HepG2 (cell line): ENCODE results near the gene PPIL3. TPM values are rescaled to one million over a fixed set of nuclear protein-coding genes. Genes with fewer than 3 reads are reported as not detected.

Experiments
- ATAC-seq: fragments of 200-7000 bp; cut with Tn5 transposase; 3 replicates; pipeline ENCODE4 v1.9.1; 2020; ENCODE audit warnings: mild to moderate bottlenecking, moderate library complexity
- BruUV-seq: library from RNA; stranded (reverse); fragments of 400-500 nt; replicated peaks from 2 replicates; lab custom pipeline; 2021; lab: Mats Ljungman, UMichigan
- CTCF ChIA-PET: fragments of 300-600 bp; formaldehyde crosslinking; extraction: SDS; loops from one replicate; lab custom pipeline; 2021; ENCODE audit warnings: low total read pairs, inconsistent platforms, low intra/inter-chr PET ratio; lab: Yijun Ruan, JAX
- POLR2A ChIA-PET: fragments of 350-600 bp; sonication (Branson Sonifier 250); formaldehyde crosslinking; loops from one replicate; lab custom pipeline; 2020; ENCODE audit warnings: antibody characterized with exemption, inconsistent platforms; lab: Yijun Ruan, JAX
- DNase-seq: peaks from one replicate; pipeline ENCODE4 v3.0.0-alpha.2; 2015; ENCODE audit warnings: low spot score
- FAIRE-seq: peaks from 3 replicates; lab custom pipeline; 2011; peaks lifted over from hg19 to GRCh38; lab: Jason Lieb, UNC
- H2AFZ ChIP-seq: one replicate; pipeline ENCODE4 v1.6.1; 2011; ENCODE audit warnings: low read length, inconsistent platforms
- H3K27ac ChIP-seq: fragments of 300-600 bp; 3 replicates; pipeline ENCODE4 v1.8.0; 2011; ENCODE audit warnings: mixed run types, mild to moderate bottlenecking, mixed read lengths, low read length, inconsistent platforms; ENCODE audit not compliant: insufficient read depth; ENCODE audit errors: extremely low read length
- H3K27me3 ChIP-seq, 2 experiments: fragments of 200-600 bp in 1 of 2; 2 replicates in 1 of 2; 3 replicates in 1 of 2; pipeline versions ENCODE4 v1.6.0 to v1.8.0; 2011; ENCODE audit warnings: low read length in 2 of 2, mild to moderate bottlenecking in 2 of 2, moderate library complexity in 2 of 2, inconsistent platforms in 1 of 2; ENCODE audit not compliant: insufficient read depth in 2 of 2, control insufficient read depth in 1 of 2
- H3K36me3 ChIP-seq, 2 experiments: fragments of 200-600 bp in 1 of 2; replicated peaks in 1 of 2; 2 replicates in 1 of 2; 3 replicates in 1 of 2; pipeline versions ENCODE4 v1.5.1 to v1.8.0; 2011; ENCODE audit warnings: low read length in 2 of 2, inconsistent platforms in 1 of 2; ENCODE audit not compliant: insufficient read depth in 2 of 2, control insufficient read depth in 1 of 2
- H3K4me1 ChIP-seq: 2 replicates; pipeline ENCODE4 v1.5.1; 2012; ENCODE audit warnings: low read length, inconsistent platforms; ENCODE audit not compliant: insufficient read depth
- H3K4me2 ChIP-seq: 2 replicates; pipeline ENCODE4 v1.6.0; 2011; ENCODE audit warnings: low read depth, low read length, inconsistent platforms
- H3K4me3 ChIP-seq, 3 experiments: fragments of 200-600 bp in 1 of 3; sonication (generic), shearing (Covaris generic) in 1 of 3; replicated peaks in 1 of 3; 2 replicates each; pipeline ENCODE4 v1.5.1; 2011 to 2016; ENCODE audit warnings: low read length in 3 of 3, inconsistent platforms in 2 of 3, low read depth in 2 of 3, mild to moderate bottlenecking in 2 of 3, control low read depth in 1 of 3, mixed read lengths in 1 of 3; ENCODE audit not compliant: insufficient read depth in 1 of 3
- H3K79me2 ChIP-seq: one replicate; pipeline ENCODE4 v1.6.1; 2011; ENCODE audit warnings: low read length, inconsistent platforms; ENCODE audit not compliant: insufficient read depth
- H3K9ac ChIP-seq: 2 replicates; pipeline ENCODE4 v1.6.0; 2011; ENCODE audit warnings: mild to moderate bottlenecking, low read depth, low read length, inconsistent platforms; ENCODE audit not compliant: insufficient read depth
- H3K9me3 ChIP-seq: 2 replicates; pipeline ENCODE4 v1.5.1; 2012; ENCODE audit warnings: mild to moderate bottlenecking, low read length
- H4K20me1 ChIP-seq: 2 replicates; pipeline ENCODE4 v1.6.0; 2011; ENCODE audit warnings: inconsistent platforms, mild to moderate bottlenecking, low read length, moderate library complexity; ENCODE audit not compliant: insufficient read depth
- ELK4 ChIP-seq: sonication (generic); formaldehyde crosslinking; IDR thresholded peaks from 2 replicates; pipeline ENCODE4 v1.9.0; 2021; ENCODE audit warnings: missing genetic modification reagents, borderline replicate concordance
- GABPA ChIP-seq, 2 experiments: IDR thresholded peaks; 2 replicates each; pipeline ENCODE4 v1.6.1; 2011 to 2016; ENCODE audit warnings: low read depth in 2 of 2, low read length in 1 of 2, missing biosample characterization in 1 of 2, missing genetic modification characterization in 1 of 2
- HINFP ChIP-seq: sonication (generic); formaldehyde crosslinking; IDR thresholded peaks from 2 replicates; pipeline ENCODE4 v1.4.0; 2020; ENCODE audit warnings: low read depth, mild to moderate bottlenecking, missing genetic modification reagents
- HNF4A ChIP-seq: sonication (generic); formaldehyde crosslinking; IDR thresholded peaks from 2 replicates; pipeline ENCODE4 v1.4.0; 2020; ENCODE audit warnings: missing genetic modification reagents
- JUNB ChIP-seq: sonication (generic); formaldehyde crosslinking; IDR thresholded peaks from 2 replicates; pipeline ENCODE4 v1.8.0; 2022; ENCODE audit warnings: missing genetic modification reagents, mild to moderate bottlenecking, borderline replicate concordance
- LRRFIP1 ChIP-seq: sonication (generic); formaldehyde crosslinking; conservative IDR thresholded peaks from 2 replicates; pipeline ENCODE4 v1.4.0; 2020; ENCODE audit warnings: missing genetic modification reagents
- NKX3-1 ChIP-seq: sonication (generic); formaldehyde crosslinking; IDR thresholded peaks from 2 replicates; pipeline ENCODE4 v1.5.0; 2020; ENCODE audit warnings: missing genetic modification reagents
- PLRG1 ChIP-seq: fragments of 450-650 bp; conservative IDR thresholded peaks from 2 replicates; pipeline ENCODE4 v1.6.1; 2016
- RFXANK ChIP-seq: IDR thresholded peaks from 2 replicates; pipeline ENCODE4 v1.6.1; 2016
- SCMH1 ChIP-seq: sonication (generic); formaldehyde crosslinking; IDR thresholded peaks from 2 replicates; pipeline ENCODE4 v1.9.0; 2021; ENCODE audit warnings: missing genetic modification reagents, mild to moderate bottlenecking, borderline replicate concordance
- SRSF4 ChIP-seq: fragments of 200-400 bp; formaldehyde crosslinking; IDR thresholded peaks from one replicate; pipeline ENCODE4 v1.6.1; 2018; ENCODE audit warnings: mild to moderate bottlenecking, low read depth, low read length, moderate library complexity; ENCODE audit not compliant: poor library complexity, severe bottlenecking
- TEAD2 ChIP-seq: sonication (generic); formaldehyde crosslinking; IDR thresholded peaks from 2 replicates; pipeline ENCODE4 v1.9.0; 2021; ENCODE audit warnings: missing genetic modification reagents
- TOE1 ChIP-seq: sonication (generic); formaldehyde crosslinking; IDR thresholded peaks from 2 replicates; pipeline ENCODE4 v1.4.0; 2020; ENCODE audit warnings: mild to moderate bottlenecking, missing genetic modification reagents
- TRIM24 ChIP-seq: sonication (generic); formaldehyde crosslinking; IDR thresholded peaks from 2 replicates; pipeline ENCODE4 v1.8.0; 2022; ENCODE audit warnings: mild to moderate bottlenecking, missing genetic modification reagents
- ZNF234 ChIP-seq: sonication (generic); formaldehyde crosslinking; conservative IDR thresholded peaks from 2 replicates; pipeline ENCODE4 v1.5.1; 2020; ENCODE audit warnings: mild to moderate bottlenecking, missing genetic modification reagents
- ZNF317 ChIP-seq: sonication (generic); formaldehyde crosslinking; IDR thresholded peaks from 2 replicates; pipeline ENCODE4 v1.5.0; 2020; ENCODE audit warnings: mild to moderate bottlenecking, missing genetic modification reagents
- ZNF549 ChIP-seq: sonication (generic); formaldehyde crosslinking; IDR thresholded peaks from 2 replicates; pipeline ENCODE4 v1.5.0; 2020; ENCODE audit warnings: missing genetic modification reagents
- ZNF747 ChIP-seq: sonication (generic); formaldehyde crosslinking; IDR thresholded peaks from 2 replicates; pipeline ENCODE4 v1.8.1; 2023; ENCODE audit warnings: missing genetic modification reagents, mild to moderate bottlenecking, borderline replicate concordance
- WGBS: methylation state at CpG from one replicate; pipeline ENCODE4 v1.1.6; 2017; ENCODE audit warnings: low lambda C conversion rate; 5-methylcytosine and 5-hydroxymethylcytosine counted together
- in situ Hi-C: cut with HindIII; loops from 2 replicates; pipeline ENCODE4 v1.10.0; 2017; ENCODE audit warnings: low pct_unique_long_range_greater_than_20kb; ENCODE audit not compliant: extremely low pct_ligation_motif_present
- intact Hi-C: fragments of 100-400 bp; cut with micrococcal nuclease; formaldehyde crosslinking; loops from one replicate; pipeline ENCODE4 v1.10.0; 2022; ENCODE audit not compliant: unreplicated experiment
- polyA plus RNA-seq, 8 experiments: library from polyadenylated mRNA; depleted of rRNA in 3 of 8; stranded (reverse) in 7 of 8; unstranded in 1 of 8; fragments of >200 nt; fragmentation: Illumina TruSeq in 4 of 8; extraction: Trizol in 4 of 8; gene quantifications; 2 replicates each; pipeline versions ENCODE4 v1.2.1 to v1.2.3, GENCODE V29; 2011 to 2016; ENCODE audit warnings: low read depth in 4 of 8, missing spikeins in 1 of 8, mixed read lengths in 1 of 8; ENCODE audit not compliant: insufficient read depth in 1 of 8
- total RNA-seq, 5 experiments: library from RNA; depleted of rRNA; stranded (reverse); fragments of >200 nt; fragmentation: Illumina TruSeq; extraction: Trizol; gene quantifications; 2 replicates each; pipeline ENCODE4 v1.2.3, GENCODE V29; 2016; ENCODE audit warnings: low read depth in 1 of 5

The PPIL3 gene
- total and polyA plus RNA-seq, 2 of the 13 experiments (the other 11 are each of a cell fraction or from before 2014, with no cell fraction given) = 98.7 to 107 TPM

- Histone ChIP-seq H2AFZ (peak within 1 kb of the TSS; percentile 31), H4K20me1 (peaks cover 42% of the 10 kb centered on the region), H3K36me3 (peaks cover 3 to 18% of the 10 kb centered on the region in 2 experiments; a peak in 3 of 5 replicates), H3K4me2 (peak within 1 kb of the TSS; percentile 83), H3K9ac (peak within 1 kb of the TSS; percentile 100), H3K79me2 (peaks cover 51% of the 10 kb centered on the region), H3K9me3 (no peaks in the 10 kb centered on the region), H3K4me3 (peak within 1 kb of the TSS; percentile 91 to 99 (median 97)), H3K27me3 (no peaks in the 10 kb centered on the region; a peak in 1 of 5 replicates), H3K4me1 (peaks cover 55% of the 10 kb centered on the region), H3K27ac (peak within 1 kb of the TSS; percentile 98)
- ChIA-PET CTCF (no interaction called here), POLR2A (interaction anchor here (0.6 to 3.0 kb wide), 47 partner anchors 8 to 916 kb away, joined by 3 to 80 read pairs (median 6); partner anchors contain the start of genes ALS2, AOX1, BZW1 and CASP10)
- ATAC-seq (peak; percentile 80), FAIRE-seq (peak; percentile 74), DNase-seq (peak; percentile 89)
- in situ Hi-C loops = no loop called here
- 2% methylated on average over 69 of the region's 89 CpGs for WGBS
- intact Hi-C loops = loop anchor here (1.0 to 5.0 kb wide), 3 partner anchors 25 to 108 kb away; partner anchors contain the start of genes NIF3L1 and PPIL3
- TSS peak; percentile 88 for BruUV-seq
- peak; percentile 91 for TF ChIP-seq ZNF317 (CRISPR knock-in tag)
- TF ChIP-seq SCMH1 (CRISPR knock-in tag) = no peak
- peak; percentile 71; the same call in 1 of the 2 replicates for TF ChIP-seq ELK4 (CRISPR knock-in tag)
- peak; percentile 85; the same call in 1 of the 2 replicates for TF ChIP-seq HINFP (CRISPR knock-in tag)
- TF ChIP-seq HNF4A (CRISPR knock-in tag) = peak; percentile 9
- TF ChIP-seq ZNF234 (CRISPR knock-in tag) = peak; percentile 93; the same call in 1 of the 2 replicates
- TF ChIP-seq PLRG1 = no peak
- TF ChIP-seq NKX3-1 (CRISPR knock-in tag) = peak; percentile 97
- peak; percentile 43; the same call in 1 of the 2 replicates for TF ChIP-seq GABPA (IDR thresholded peaks at IDR 0.05; ENCODE audit: low read depth, low read length)
- peak; percentile 62 for TF ChIP-seq GABPA (CRISPR knock-in tag; IDR thresholded peaks at IDR 0.05; ENCODE audit: low read depth)
- peak; percentile 56 for TF ChIP-seq LRRFIP1
- TF ChIP-seq RFXANK (CRISPR knock-in tag) = peak; percentile 84; the same call in 1 of the 2 replicates
- TF ChIP-seq TEAD2 (CRISPR knock-in tag) = no peak; the same call in 1 of the 2 replicates
- 0 out of 2 replicates have a peak, but pooled peaks have one; percentile 56 for TF ChIP-seq TRIM24 (CRISPR knock-in tag)
- peak; percentile 63; the same call in 1 of the 2 replicates for TF ChIP-seq TOE1
- peak; percentile 34 for TF ChIP-seq SRSF4
- peak; percentile 80; the same call in 1 of the 2 replicates for TF ChIP-seq ZNF549 (CRISPR knock-in tag)
- no peak; the same call in 1 of the 2 replicates for TF ChIP-seq JUNB (CRISPR knock-in tag)
- TF ChIP-seq ZNF747 (CRISPR knock-in tag) = peak; percentile 98
Measured at GRCh38 chr2:200864176-200865034, 24.5 kb downstream of the PPIL3 start, which contains the start of gene CLK1. Gene CLK1 (minus strand): TSS chr2:200864658. CDS start chr2:200861862, 2,796 bp downstream.
